SK-N-SH treated with all-trans-retinoic acid at 6 μM for 48 hours (cell line): ENCODE data around the gene RBFA.

Experiments
- BACH2 ChIP-seq: fragments of 250-450 bp; sonication (Bioruptor Pico); IDR thresholded peaks from 2 replicates; pipeline ENCODE4 v1.9.0; 2021; ENCODE audit warnings: mild to moderate bottlenecking, borderline replicate concordance
- ISL1 ChIP-seq: fragments of 250-450 bp; sonication (Bioruptor Pico); IDR thresholded peaks from 2 replicates; pipeline ENCODE4 v2.1.2; 2022; ENCODE audit warnings: mild to moderate bottlenecking, moderate library complexity
- TOX ChIP-seq: fragments of 250-450 bp; sonication (Bioruptor Pico); IDR thresholded peaks from 2 replicates; pipeline ENCODE4 v1.8.0; 2021; ENCODE audit warnings: mild to moderate bottlenecking, moderate library complexity, borderline replicate concordance
- ZC3H10 ChIP-seq: fragments of 250-450 bp; sonication (Bioruptor Pico); IDR thresholded peaks from 2 replicates; pipeline ENCODE4 v1.5.1; 2021; ENCODE audit warnings: mild to moderate bottlenecking, moderate library complexity
- ZNF70 ChIP-seq: fragments of 450-650 bp; formaldehyde crosslinking; IDR thresholded peaks from 2 replicates; pipeline ENCODE4 v1.5.0; 2020; ENCODE audit warnings: mild to moderate bottlenecking, moderate library complexity
- ZNF8 ChIP-seq: fragments of 450-650 bp; formaldehyde crosslinking; IDR thresholded peaks from 2 replicates; pipeline ENCODE4 v1.5.0; 2020; ENCODE audit warnings: mild to moderate bottlenecking, moderate library complexity
- TF ChIP-seq, protein P1 (sequence below): fragments of 250-450 bp; sonication (Bioruptor Pico); IDR thresholded peaks from 2 replicates; pipeline ENCODE4 v1.8.0; 2020; ENCODE audit warnings: mild to moderate bottlenecking, moderate library complexity, borderline replicate concordance

DNA sequence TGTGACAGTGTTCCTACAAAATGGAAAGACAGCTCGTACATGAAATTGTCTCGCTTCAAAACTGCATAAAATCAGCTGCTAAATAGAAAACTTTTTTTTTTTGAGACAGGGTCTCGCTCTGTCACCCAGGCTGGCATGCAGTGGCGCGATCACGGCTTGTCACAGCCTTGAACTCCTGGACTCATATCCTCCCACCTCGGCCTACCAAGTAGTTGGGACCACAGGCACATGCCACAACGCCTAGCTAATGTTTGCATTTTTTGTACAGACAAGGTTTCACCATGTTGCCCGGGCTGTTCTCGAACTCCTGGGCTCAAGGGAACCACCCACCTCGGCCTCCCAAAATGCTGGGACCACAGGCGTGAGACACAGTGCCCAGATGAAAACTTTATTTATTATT, 49.1 kb upstream of the RBFA start:
- TF ChIP-seq, protein P1, sequence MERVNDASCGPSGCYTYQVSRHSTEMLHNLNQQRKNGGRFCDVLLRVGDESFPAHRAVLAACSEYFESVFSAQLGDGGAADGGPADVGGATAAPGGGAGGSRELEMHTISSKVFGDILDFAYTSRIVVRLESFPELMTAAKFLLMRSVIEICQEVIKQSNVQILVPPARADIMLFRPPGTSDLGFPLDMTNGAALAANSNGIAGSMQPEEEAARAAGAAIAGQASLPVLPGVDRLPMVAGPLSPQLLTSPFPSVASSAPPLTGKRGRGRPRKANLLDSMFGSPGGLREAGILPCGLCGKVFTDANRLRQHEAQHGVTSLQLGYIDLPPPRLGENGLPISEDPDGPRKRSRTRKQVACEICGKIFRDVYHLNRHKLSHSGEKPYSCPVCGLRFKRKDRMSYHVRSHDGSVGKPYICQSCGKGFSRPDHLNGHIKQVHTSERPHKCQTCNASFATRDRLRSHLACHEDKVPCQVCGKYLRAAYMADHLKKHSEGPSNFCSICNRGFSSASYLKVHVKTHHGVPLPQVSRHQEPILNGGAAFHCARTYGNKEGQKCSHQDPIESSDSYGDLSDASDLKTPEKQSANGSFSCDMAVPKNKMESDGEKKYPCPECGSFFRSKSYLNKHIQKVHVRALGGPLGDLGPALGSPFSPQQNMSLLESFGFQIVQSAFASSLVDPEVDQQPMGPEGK (CRISPR knock-in tag): no peak
- TF ChIP-seq ZNF70 (CRISPR knock-in tag): no peak
- no peak for TF ChIP-seq ISL1 (CRISPR knock-in tag)
- TF ChIP-seq BACH2: no peak
- no peak for TF ChIP-seq ZC3H10 (CRISPR knock-in tag)
- TF ChIP-seq ZNF8 (CRISPR knock-in tag): no peak
- no peak for TF ChIP-seq TOX (CRISPR knock-in tag)
